IPS DF 6.9 (cell line): ENCODE data around the gene ZNF423.

ENCODE experiments used
- DNase-seq: peaks from one replicate; pipeline ENCODE4 v3.0.0-alpha.2; 2013; ENCODE audit warnings: low read depth, low spot score
- H3K27ac ChIP-seq: one replicate; pipeline ENCODE4 v1.5.1; 2013; ENCODE audit warnings: low read length, control low read depth
- H3K27me3 ChIP-seq: 2 replicates; pipeline ENCODE4 v1.6.1; 2013; ENCODE audit warnings: mild to moderate bottlenecking, low read length; ENCODE audit not compliant: control insufficient read depth, insufficient read depth
- H3K36me3 ChIP-seq: 2 replicates; pipeline ENCODE4 v1.6.1; 2013; ENCODE audit warnings: low read length; ENCODE audit not compliant: control insufficient read depth, insufficient read depth
- H3K4me1 ChIP-seq: 2 replicates; pipeline ENCODE4 v1.6.1; 2013; ENCODE audit warnings: low read length; ENCODE audit not compliant: control insufficient read depth, insufficient read depth
- H3K4me3 ChIP-seq: 2 replicates; pipeline ENCODE4 v1.5.1; 2013; ENCODE audit warnings: mild to moderate bottlenecking, low read length
- H3K9me3 ChIP-seq: 2 replicates; pipeline ENCODE4 v1.6.1; 2013; ENCODE audit warnings: low read length, inconsistent platforms; ENCODE audit not compliant: control insufficient read depth, insufficient read depth
- WGBS: extraction: QIAGEN DNeasy Blood & Tissue Kit; methylation state at CpG from one replicate; pipeline ENCODE4 v1.1.7; 2013; ENCODE audit warnings: mixed read lengths, missing lambda C conversion rate; ENCODE audit not compliant: insufficient read length, insufficient coverage; 5-methylcytosine and 5-hydroxymethylcytosine counted together

Gene ZNF423

DNA sequence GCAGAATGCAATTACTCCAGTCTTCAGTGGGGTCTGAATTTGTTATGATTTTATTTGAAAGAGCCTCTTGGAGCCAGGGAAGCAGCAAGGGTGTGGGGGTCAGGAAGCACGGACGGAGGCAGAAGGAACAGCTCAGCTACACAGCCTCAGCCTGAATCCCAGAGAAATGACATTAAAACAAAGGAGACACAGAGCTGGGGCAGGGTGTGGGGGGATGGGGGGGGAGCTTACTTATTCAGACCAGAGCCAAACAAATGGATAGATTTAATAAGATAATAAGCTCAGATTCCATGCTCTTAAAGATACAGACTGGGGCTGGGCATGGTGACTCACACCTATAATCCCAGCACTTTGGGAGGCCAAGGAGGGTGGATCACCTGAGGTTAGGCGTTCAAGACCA, 195.3 kb downstream of the ZNF423 start:
- H3K4me1 ChIP-seq: peaks cover 4% of the 10 kb centered on the region
- no peaks in the 10 kb centered on the region for H3K36me3 ChIP-seq
- DNase-seq: no peak
- H3K9me3 ChIP-seq: no peaks in the 10 kb centered on the region
- H3K4me3 ChIP-seq: no peak overlapping the region
- no peaks in the 10 kb centered on the region for H3K27me3 ChIP-seq
- H3K27ac ChIP-seq: no peak overlapping the region
- WGBS: no CpG with 5 or more reads among the region's 3 CpGs

DNA sequence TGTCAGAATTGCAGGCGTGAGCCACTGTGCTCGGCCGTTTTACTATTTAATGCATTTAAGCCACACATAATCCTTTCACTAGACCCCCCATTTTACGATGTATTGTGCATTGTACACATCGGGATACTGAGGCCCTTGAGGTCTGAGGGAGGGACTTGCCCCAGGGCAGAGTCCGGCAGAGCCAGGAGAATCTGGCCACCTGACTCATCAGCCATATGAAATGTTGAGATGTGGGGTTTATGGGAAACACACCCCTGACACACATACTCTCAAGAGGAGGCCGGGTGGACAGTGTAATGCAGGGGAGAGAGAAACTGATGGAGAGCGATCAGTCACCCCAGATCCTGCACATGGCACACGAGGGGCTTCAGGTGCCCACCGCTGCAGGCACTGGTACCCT, 196.6 kb downstream of the ZNF423 start:
- WGBS: no CpG with 5 or more reads among the region's 10 CpGs
- H3K36me3 ChIP-seq: no peaks in the 10 kb centered on the region
- no peak overlapping the region for H3K4me3 ChIP-seq
- no peak for DNase-seq
- H3K27ac ChIP-seq: no peak overlapping the region
- H3K27me3 ChIP-seq: no peaks in the 10 kb centered on the region
- H3K4me1 ChIP-seq: no peaks in the 10 kb centered on the region; the same call in 1 of the 2 replicates
- no peaks in the 10 kb centered on the region for H3K9me3 ChIP-seq

DNA sequence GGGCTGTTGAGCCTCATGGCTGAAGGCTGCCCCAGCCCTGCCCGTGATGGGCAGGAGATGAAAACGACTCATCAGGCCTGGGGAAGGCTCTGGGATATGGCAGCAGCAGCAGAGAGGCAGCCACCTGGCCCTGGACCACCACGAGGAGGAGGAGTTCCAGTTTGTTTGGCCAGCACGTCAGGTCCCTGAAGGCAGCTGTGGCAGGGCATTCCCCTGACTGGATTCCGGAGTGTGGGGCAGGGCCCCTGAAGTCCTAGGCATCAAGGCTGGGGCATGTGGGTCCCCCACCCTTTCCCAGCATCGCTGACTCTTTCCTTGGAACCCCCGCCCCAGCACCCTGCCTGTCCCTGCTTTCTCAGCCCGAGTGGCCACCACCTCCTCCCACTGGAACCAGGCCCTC, 197.4 kb downstream of the ZNF423 start:
- DNase-seq: no peak
- Histone ChIP-seq H3K27ac (no peak overlapping the region), H3K4me3 (no peak overlapping the region), H3K4me1 (no peaks in the 10 kb centered on the region; the same call in 1 of the 2 replicates), H3K9me3 (no peaks in the 10 kb centered on the region), H3K27me3 (no peaks in the 10 kb centered on the region), H3K36me3 (no peaks in the 10 kb centered on the region)
- no CpG with 5 or more reads among the region's 8 CpGs for WGBS

DNA sequence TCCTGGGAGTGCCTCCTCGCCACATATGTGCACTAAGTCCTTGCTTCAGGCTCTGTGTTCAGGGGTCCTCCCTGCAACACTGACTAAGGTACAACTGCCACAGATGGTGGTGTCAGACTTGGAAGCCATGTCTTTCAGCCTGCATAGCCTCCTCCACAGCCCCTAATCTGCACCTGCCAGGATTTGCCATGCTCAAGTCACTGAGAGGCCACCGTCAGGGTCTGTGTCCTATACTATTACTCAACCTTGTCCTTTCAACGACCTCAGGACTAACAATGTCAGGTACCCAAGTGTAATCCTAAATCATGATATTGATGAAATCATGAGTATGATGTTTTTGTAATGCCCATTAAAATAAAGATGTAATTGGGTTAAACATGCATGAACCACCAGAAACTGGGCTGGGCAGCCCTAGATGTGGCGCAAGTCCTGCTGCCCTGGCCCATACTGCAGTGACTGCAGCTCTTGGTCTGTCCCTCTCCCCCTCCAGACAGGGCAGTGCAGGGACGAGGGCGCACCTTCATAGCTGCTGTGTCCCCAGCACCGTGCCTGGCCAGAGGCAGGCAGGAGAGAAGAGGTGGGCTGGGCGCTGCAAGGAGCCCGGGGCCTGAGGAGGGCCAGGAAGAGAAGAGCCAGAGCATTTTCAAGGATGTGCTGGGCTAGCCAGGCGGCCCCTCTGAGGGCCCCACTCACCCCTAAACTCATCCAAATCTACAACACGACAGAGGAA, 198.0 kb downstream of the ZNF423 start:
- Histone ChIP-seq H3K27ac (no peak overlapping the region), H3K27me3 (no peaks in the 10 kb centered on the region), H3K4me1 (no peaks in the 10 kb centered on the region), H3K4me3 (no peak overlapping the region), H3K36me3 (no peaks in the 10 kb centered on the region), H3K9me3 (no peaks in the 10 kb centered on the region)
- no peak for DNase-seq
- no CpG with 5 or more reads among the region's 11 CpGs for WGBS

DNA sequence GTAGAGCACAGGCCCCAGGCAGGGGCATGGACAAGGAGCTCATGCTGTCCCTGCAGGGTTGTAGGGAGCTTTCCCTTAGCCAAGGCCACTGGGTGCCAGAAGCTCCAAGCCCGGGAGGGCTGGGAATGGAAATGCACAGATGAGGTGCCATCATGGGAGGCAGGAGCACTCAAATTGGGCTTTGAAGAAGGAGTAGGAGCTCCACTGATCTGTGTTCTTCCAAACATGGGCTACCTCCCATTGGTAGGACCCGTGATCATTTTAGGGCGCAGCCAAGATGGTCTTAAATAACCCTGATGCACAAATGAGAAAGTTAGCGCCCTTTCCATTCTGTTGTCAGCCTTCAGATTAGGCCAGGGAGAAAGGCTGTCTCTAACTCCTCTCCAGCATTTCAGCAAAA, 201.5 kb downstream of the ZNF423 start:
- no peaks in the 10 kb centered on the region; the same call in 1 of the 2 replicates for H3K4me1 ChIP-seq
- no peak for DNase-seq
- no peaks in the 10 kb centered on the region for H3K27me3 ChIP-seq
- no peak overlapping the region for H3K4me3 ChIP-seq
- no peaks in the 10 kb centered on the region for H3K36me3 ChIP-seq
- no peaks in the 10 kb centered on the region for H3K9me3 ChIP-seq
- H3K27ac ChIP-seq: no peak overlapping the region
- no CpG with 5 or more reads among the region's 4 CpGs for WGBS

DNA sequence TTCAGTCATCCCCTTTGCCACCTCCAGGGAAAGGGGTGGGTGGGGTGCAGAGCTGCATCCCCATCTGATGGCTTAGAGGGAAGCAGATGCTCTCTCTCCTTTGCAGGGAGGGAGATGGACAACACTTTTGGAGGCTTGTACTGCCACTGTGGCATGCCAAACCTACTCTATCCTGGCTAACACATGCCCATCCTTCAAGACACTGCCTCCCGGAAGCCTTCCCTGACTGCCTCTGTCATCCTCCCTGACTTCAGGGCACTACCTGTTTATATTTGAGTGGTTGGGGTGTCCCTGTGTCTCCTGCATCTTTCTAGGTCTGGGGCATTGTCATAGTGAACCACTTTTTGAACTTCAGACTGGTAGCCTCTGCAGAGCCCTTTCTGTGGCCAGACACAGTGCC, 202.3 kb downstream of the ZNF423 start:
- Histone ChIP-seq H3K27me3 (no peaks in the 10 kb centered on the region), H3K4me1 (no peaks in the 10 kb centered on the region; the same call in 1 of the 2 replicates)
- no CpG with 5 or more reads among the region's 1 CpG for WGBS

DNA sequence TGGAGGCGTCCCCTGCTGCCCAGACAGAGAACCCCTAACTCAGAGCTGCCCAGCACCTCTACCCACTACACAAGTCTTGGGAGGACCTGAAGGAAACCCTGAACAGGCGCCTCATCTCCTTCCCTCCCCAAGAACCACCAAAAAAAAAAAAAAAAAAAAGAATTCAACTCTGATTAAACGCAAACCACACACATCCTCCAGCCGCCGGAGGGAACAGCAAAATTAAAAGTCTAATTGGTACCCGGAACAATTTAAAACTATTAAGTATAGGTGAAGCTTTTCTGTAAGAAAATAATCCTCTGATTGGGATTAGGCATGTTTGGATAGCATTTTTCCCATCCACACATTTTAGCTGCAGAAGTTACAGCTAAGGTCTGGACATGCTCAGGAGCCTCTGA, 202.7 kb downstream of the ZNF423 start:
- no CpG with 5 or more reads among the region's 6 CpGs for WGBS
- Histone ChIP-seq H3K27me3 (no peaks in the 10 kb centered on the region), H3K4me1 (no peaks in the 10 kb centered on the region; the same call in 1 of the 2 replicates), H3K4me3 (no peak overlapping the region), H3K27ac (no peak overlapping the region), H3K36me3 (no peaks in the 10 kb centered on the region), H3K9me3 (no peaks in the 10 kb centered on the region)
- DNase-seq: no peak

More for the DNA sequence above, 202.3 kb downstream of the ZNF423 start:
- Histone ChIP-seq H3K36me3 (no peaks in the 10 kb centered on the region), H3K9me3 (no peaks in the 10 kb centered on the region), H3K4me3 (no peak overlapping the region), H3K27ac (no peak overlapping the region)
- DNase-seq: no peak

DNA sequence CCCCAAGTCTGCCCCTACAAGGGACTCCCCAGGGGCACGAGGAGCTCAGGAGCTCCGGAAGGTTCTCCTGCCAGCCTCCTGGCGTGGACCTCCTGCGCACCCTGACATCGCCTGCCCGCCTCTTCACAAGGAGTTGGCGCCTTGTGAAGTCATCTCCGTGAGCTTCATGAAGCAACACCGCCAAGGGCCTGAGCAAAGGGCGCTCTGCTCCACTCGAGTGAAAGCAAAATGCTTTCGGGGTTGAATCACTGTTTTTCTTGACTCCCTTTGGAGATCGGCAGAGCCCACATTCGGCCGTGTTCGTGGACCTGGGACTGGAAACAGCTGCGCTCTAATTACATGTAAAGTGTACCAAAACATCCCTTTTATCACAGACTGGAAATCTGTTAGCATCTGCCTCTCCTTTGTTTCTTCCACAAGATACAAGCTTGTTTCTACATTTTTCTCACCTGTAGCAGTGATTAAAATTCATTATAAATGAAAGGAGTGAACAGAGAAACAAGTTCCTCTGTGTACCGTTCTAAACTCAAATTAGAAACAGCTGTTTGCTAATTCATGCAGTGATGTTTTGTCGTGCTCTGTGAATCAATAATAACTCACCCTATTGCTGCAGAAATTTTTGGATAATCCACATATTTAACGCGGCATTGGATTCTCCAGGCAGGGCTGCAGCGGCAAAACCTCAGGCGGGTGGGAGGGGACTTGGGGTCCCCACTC, 203.3 kb downstream of the ZNF423 start:
- H3K4me3 ChIP-seq: no peak overlapping the region
- no CpG with 5 or more reads among the region's 23 CpGs for WGBS
- H3K9me3 ChIP-seq: no peaks in the 10 kb centered on the region

DNA sequence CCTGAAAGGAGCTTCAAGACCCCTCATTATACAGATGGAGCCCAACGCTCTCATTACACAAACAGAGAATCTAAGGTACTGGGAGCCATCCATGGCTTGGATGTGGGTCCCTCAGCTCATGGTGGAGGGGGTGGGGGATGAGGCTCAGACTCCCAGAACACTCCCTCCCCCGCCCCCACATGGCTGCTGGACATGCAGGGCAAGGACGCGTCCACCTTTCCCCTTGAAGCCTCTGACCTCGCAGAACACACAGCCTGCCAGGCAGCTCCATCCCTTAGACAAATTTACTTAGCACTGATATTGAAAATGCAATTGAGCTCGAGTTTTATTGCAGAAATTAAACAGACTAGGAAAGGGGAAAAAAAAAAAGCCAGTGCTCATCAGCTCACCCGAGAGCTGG, 203.9 kb downstream of the ZNF423 start:
- Histone ChIP-seq H3K36me3 (no peaks in the 10 kb centered on the region), H3K27ac (no peak overlapping the region), H3K4me3 (no peak overlapping the region), H3K4me1 (no peaks in the 10 kb centered on the region; the same call in 1 of the 2 replicates), H3K27me3 (no peaks in the 10 kb centered on the region), H3K9me3 (no peaks in the 10 kb centered on the region)
- no CpG with 5 or more reads among the region's 7 CpGs for WGBS
- DNase-seq: no peak

More for the DNA sequence above, 203.3 kb downstream of the ZNF423 start:
- DNase-seq: no peak
- no peak overlapping the region for H3K27ac ChIP-seq
- no peaks in the 10 kb centered on the region; the same call in 1 of the 2 replicates for H3K4me1 ChIP-seq
- H3K36me3 ChIP-seq: no peaks in the 10 kb centered on the region
- H3K27me3 ChIP-seq: no peaks in the 10 kb centered on the region

DNA sequence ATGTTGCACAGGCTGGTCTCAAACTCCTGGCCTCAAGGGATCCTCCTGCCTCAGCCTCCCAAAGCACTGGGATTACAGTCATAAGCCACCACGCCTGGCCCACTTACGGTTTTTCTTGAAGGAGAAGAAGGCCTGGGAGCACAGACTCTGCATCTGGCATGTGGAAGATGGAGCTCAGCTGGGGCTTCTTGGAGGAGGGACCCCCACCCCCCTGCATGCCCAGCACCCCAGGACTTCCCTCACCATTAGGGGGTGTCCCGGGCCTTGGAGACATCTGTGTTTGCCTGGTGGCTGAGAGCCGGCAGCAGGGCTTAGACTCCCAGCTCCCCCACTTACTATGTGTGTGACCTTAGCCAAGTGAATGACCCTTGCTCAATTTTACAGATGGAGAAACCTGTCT, 204.7 kb downstream of the ZNF423 start:
- no peak overlapping the region for H3K27ac ChIP-seq
- no peaks in the 10 kb centered on the region for H3K36me3 ChIP-seq
- no peak overlapping the region for H3K4me3 ChIP-seq
- DNase-seq: no peak
- WGBS: no CpG with 5 or more reads among the region's 4 CpGs
- no peaks in the 10 kb centered on the region; the same call in 1 of the 2 replicates for H3K4me1 ChIP-seq
- no peaks in the 10 kb centered on the region for H3K9me3 ChIP-seq
- no peaks in the 10 kb centered on the region for H3K27me3 ChIP-seq
